Loucy (cell line): ENCODE measurements around the gene BBIP1.
"Not testable (repeated sequence)": the region's sequence is repeated elsewhere in the genome, so short reads cannot be mapped to it uniquely, and the experiment has no call there.

Experiments used
- H2AFZ ChIP-seq: fragments of 200-600 bp; sonication (generic); 2 replicates; pipeline ENCODE4 v1.6.0; 2016; ENCODE audit warnings: antibody characterized with exemption, mild to moderate bottlenecking, low read length, moderate library complexity
- H3F3A ChIP-seq: fragments of 200-600 bp; 2 replicates; pipeline ENCODE4 v1.6.0; 2016; ENCODE audit warnings: antibody characterized with exemption, low read depth, mild to moderate bottlenecking
- H3K27me3 ChIP-seq: fragments of 200-600 bp; sonication (generic); 2 replicates; pipeline ENCODE4 v1.6.1; 2014; ENCODE audit warnings: low read length, mild to moderate bottlenecking; ENCODE audit not compliant: insufficient read depth, poor library complexity, severe bottlenecking
- H3K36me3 ChIP-seq: fragments of 200-600 bp; sonication (generic); 2 replicates; pipeline ENCODE4 v1.6.1; 2016; ENCODE audit warnings: low read length; ENCODE audit not compliant: insufficient read depth
- H3K4me1 ChIP-seq: fragments of 200-600 bp; sonication (generic); 2 replicates; pipeline ENCODE4 v1.5.1; 2014; ENCODE audit warnings: low read length, mild to moderate bottlenecking; ENCODE audit not compliant: insufficient read depth, poor library complexity, severe bottlenecking
- H3K4me2 ChIP-seq: fragments of 200-600 bp; sonication (generic); 2 replicates; pipeline ENCODE4 v1.6.0; 2014; ENCODE audit warnings: antibody characterized with exemption, low read length, low read depth, mild to moderate bottlenecking; ENCODE audit not compliant: poor library complexity, severe bottlenecking
- H3K4me3 ChIP-seq: fragments of 200-600 bp; sonication (generic); 2 replicates; pipeline ENCODE4 v1.5.1; 2014; ENCODE audit warnings: low read length, mild to moderate bottlenecking, mixed read lengths; ENCODE audit not compliant: poor library complexity, severe bottlenecking
- H3K79me2 ChIP-seq: fragments of 200-600 bp; sonication (generic); 2 replicates; pipeline ENCODE4 v1.6.1; 2014; ENCODE audit warnings: low read length; ENCODE audit not compliant: insufficient read depth
- H3K9ac ChIP-seq: fragments of 200-600 bp; sonication (generic); 2 replicates; pipeline ENCODE4 v1.6.0; 2014; ENCODE audit warnings: mild to moderate bottlenecking, low read depth, low read length, moderate library complexity; ENCODE audit not compliant: poor library complexity, severe bottlenecking
- H3K9me2 ChIP-seq: fragments of 200-600 bp; sonication (generic); replicated peaks from 2 replicates; pipeline ENCODE4 v1.6.1; 2016; ENCODE audit warnings: low read depth, low read length, mixed read lengths
- H3K9me3 ChIP-seq: fragments of 200-600 bp; sonication (generic); 2 replicates; pipeline ENCODE4 v1.6.1; 2014; ENCODE audit warnings: mild to moderate bottlenecking, antibody characterized with exemption, low read length, low read depth; ENCODE audit not compliant: insufficient read depth
- H4K20me1 ChIP-seq: fragments of 200-600 bp; sonication (generic); 2 replicates; pipeline ENCODE4 v1.6.0; 2014; ENCODE audit warnings: antibody characterized with exemption, low read length, mild to moderate bottlenecking; ENCODE audit not compliant: insufficient read depth, poor library complexity, severe bottlenecking
- EZH2phosphoT487 ChIP-seq: fragments of 200-600 bp; IDR thresholded peaks from 2 replicates; pipeline ENCODE4 v1.6.1; 2018; ENCODE audit warnings: antibody characterized with exemption, mild to moderate bottlenecking, moderate library complexity, borderline replicate concordance
- TF ChIP-seq, protein P1 (sequence below): fragments of 200-600 bp; sonication (generic); conservative IDR thresholded peaks from 2 replicates; pipeline ENCODE4 v1.5.1; 2014; ENCODE audit warnings: mild to moderate bottlenecking, antibody characterized with exemption, low read length

Gene BBIP1

DNA sequence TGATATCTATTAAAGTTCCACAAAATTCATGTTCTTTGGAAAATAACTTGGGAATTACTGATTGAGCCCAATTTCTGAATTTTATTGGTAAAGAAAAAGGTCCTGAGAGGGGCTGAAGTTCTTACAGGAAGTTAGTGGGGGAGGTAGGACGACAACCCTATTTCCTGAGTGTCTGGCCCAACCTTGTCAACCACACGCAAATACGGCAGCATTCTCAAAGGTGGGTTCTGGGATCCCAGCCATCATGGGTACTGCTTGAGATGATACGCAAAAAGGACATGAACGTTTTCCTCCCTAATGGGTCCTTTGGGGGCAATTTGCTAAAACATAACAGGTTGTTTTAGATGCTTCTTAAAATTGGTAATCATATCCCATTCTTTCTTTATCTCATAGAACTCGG, 50.0 kb downstream of the BBIP1 start:
- Histone ChIP-seq H3K79me2 (peaks cover 42% of the 10 kb centered on the region), H4K20me1 (peaks cover 7% of the 10 kb centered on the region), H3K9me2 (no peaks in the 10 kb centered on the region), H3K9ac (peak overlapping the region; percentile 90), H3K4me1 (peaks cover 82% of the 10 kb centered on the region), H3F3A (peaks cover 3% of the 10 kb centered on the region; the same call in 1 of the 2 replicates), H3K27me3 (no peaks in the 10 kb centered on the region), H3K4me3 (peak overlapping the region; percentile 63), H2AFZ (no peak overlapping the region), H3K4me2 (peak overlapping the region; percentile 99), H3K9me3 (no peaks in the 10 kb centered on the region), H3K36me3 (no peaks in the 10 kb centered on the region)
- TF ChIP-seq, protein P1, sequence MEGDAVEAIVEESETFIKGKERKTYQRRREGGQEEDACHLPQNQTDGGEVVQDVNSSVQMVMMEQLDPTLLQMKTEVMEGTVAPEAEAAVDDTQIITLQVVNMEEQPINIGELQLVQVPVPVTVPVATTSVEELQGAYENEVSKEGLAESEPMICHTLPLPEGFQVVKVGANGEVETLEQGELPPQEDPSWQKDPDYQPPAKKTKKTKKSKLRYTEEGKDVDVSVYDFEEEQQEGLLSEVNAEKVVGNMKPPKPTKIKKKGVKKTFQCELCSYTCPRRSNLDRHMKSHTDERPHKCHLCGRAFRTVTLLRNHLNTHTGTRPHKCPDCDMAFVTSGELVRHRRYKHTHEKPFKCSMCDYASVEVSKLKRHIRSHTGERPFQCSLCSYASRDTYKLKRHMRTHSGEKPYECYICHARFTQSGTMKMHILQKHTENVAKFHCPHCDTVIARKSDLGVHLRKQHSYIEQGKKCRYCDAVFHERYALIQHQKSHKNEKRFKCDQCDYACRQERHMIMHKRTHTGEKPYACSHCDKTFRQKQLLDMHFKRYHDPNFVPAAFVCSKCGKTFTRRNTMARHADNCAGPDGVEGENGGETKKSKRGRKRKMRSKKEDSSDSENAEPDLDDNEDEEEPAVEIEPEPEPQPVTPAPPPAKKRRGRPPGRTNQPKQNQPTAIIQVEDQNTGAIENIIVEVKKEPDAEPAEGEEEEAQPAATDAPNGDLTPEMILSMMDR = no peak
- no peak for TF ChIP-seq EZH2phosphoT487

DNA sequence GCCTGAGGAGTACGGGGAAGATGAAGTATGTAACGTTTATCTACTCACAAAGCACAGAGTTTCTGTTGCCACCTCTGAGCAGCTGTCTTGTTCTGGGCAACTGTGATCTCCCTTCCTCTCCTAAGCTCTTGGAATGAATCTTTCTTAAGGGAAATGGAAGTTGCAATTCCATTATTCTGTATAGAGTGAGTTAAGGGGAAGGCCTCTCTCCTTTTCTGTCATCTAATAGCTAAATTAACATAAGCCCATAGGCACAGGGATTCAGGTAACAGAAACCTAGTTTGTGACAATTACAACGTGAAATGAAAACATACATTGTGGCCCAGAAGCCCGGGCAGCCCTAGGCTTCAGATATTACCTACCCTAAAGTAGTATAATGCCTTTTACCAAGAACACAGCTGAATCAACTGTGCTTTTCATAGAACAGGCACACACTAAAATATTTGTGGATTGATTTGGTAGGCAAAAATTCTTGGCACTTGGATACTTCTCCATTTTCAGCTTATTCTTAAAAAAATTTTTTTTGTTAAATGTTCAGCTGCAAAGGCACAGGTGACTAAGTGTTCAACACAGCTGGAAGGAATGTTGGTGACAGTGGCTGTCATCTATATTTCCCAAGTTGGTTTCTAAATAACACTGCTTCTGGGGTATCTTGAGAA, 51.0 kb downstream of the BBIP1 start:
- TF ChIP-seq, protein P1 = no peak
- TF ChIP-seq EZH2phosphoT487 = no peak
- H3K27me3 ChIP-seq = no peaks in the 10 kb centered on the region
- peaks cover 81% of the 10 kb centered on the region for H3K4me1 ChIP-seq
- peaks cover 31% of the 10 kb centered on the region for H3K79me2 ChIP-seq
- H3K9ac ChIP-seq = peak overlapping the region; percentile 90
- H3K9me3 ChIP-seq = no peaks in the 10 kb centered on the region
- H3K4me2 ChIP-seq = peak overlapping the region; percentile 99
- peaks cover 3% of the 10 kb centered on the region; the same call in 1 of the 2 replicates for H3F3A ChIP-seq
- H2AFZ ChIP-seq = peak overlapping the region; percentile 41; the same call in 1 of the 2 replicates
- H3K9me2 ChIP-seq = no peaks in the 10 kb centered on the region
- no peaks in the 10 kb centered on the region for H4K20me1 ChIP-seq
- H3K4me3 ChIP-seq = no peak overlapping the region
- H3K36me3 ChIP-seq = no peaks in the 10 kb centered on the region

DNA sequence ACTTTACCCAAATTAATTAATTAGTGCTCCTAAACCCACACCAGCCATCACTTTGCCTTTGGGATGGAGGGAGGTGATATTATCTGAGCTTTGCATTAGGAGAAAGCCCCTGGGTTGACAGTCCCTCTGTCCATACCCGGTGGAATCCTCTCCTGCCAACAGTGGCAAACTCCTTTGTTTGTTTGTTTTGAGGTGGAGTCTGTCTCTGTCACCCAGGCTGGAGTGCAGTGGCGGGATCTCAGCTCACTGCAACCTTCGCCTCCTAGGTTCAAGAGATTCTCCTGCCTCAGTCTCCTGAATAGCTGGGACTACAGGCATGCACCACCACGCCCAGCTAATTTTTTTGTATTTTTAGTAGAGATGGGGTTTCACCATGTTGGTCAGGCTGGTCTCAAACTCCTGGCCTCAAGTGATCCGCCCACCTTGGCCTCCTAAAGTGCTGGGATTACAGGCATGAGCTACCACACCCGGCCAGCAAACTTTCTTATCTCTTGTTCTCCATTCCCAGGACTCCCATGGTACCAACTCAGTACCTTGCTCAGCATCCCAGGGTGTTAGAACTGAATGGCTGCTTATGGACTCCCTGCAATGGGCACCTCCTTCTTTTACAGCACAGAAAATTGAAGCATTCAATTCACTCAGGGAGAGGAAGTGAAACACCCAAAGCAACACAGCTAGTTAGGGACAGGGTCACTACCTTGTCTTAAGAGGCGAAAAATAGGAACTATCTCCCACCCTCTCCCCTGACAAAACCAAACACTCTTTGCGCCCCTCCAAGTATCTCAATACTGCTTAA, 51.8 kb downstream of the BBIP1 start:
- H3F3A ChIP-seq, H3K4me3 ChIP-seq: not testable (repeated sequence)
- peak overlapping the region; percentile 90 for H3K9ac ChIP-seq

More for the DNA sequence above, 51.8 kb downstream of the BBIP1 start:
- H3K4me1 ChIP-seq = peaks cover 88% of the 10 kb centered on the region
- peak overlapping the region; percentile 99 for H3K4me2 ChIP-seq
- H4K20me1 ChIP-seq, H3K27me3 ChIP-seq, H3K9me2 ChIP-seq, H3K9me3 ChIP-seq, H3K36me3 ChIP-seq: not testable (repeated sequence)
- peaks cover 24% of the 10 kb centered on the region for H3K79me2 ChIP-seq
- peak overlapping the region; percentile 41; the same call in 1 of the 2 replicates for H2AFZ ChIP-seq
